HUES64 (cell line): Measurements from ENCODE around the gene RHOBTB3.

ENCODE experiments used
- H3K27ac ChIP-seq: 2 replicates; pipeline ENCODE4 v1.7.0; 2013; ENCODE audit warnings: low read depth, low read length, inconsistent platforms
- H3K27me3 ChIP-seq: 2 replicates; pipeline ENCODE4 v1.6.1; 2013; ENCODE audit warnings: mild to moderate bottlenecking, low read length; ENCODE audit not compliant: insufficient read depth
- H3K36me3 ChIP-seq: 2 replicates; pipeline ENCODE4 v1.6.1; 2013; ENCODE audit warnings: mild to moderate bottlenecking, low read length; ENCODE audit not compliant: insufficient read depth
- H3K4me1 ChIP-seq: 2 replicates; pipeline ENCODE4 v1.6.1; 2013; ENCODE audit warnings: mild to moderate bottlenecking, low read length, moderate library complexity; ENCODE audit not compliant: insufficient read depth
- H3K4me3 ChIP-seq: 2 replicates; pipeline ENCODE4 v1.5.1; 2013; ENCODE audit warnings: mild to moderate bottlenecking, low read length, moderate library complexity
- H3K9ac ChIP-seq: 2 replicates; pipeline ENCODE4 v1.6.1; 2013; ENCODE audit warnings: mild to moderate bottlenecking, low read depth, low read length
- H3K9me3 ChIP-seq: 2 replicates; pipeline ENCODE4 v1.6.1; 2013; ENCODE audit warnings: low read depth, low read length; ENCODE audit not compliant: insufficient read depth
- WGBS: fragments of 150-250, 120-280 bp; methylation state at CpG from one replicate; pipeline ENCODE4 v1.1.7; 2013; ENCODE audit warnings: missing lambda C conversion rate; 5-methylcytosine and 5-hydroxymethylcytosine counted together

The RHOBTB3 gene

GRCh38 chr5:95778713-95779436 is 47.7 kb downstream of the RHOBTB3 start:
- H3K9me3 ChIP-seq, result no peaks in the 10 kb centered on the region
- no peaks in the 10 kb centered on the region for H3K27me3 ChIP-seq
- H3K4me1 ChIP-seq, result no peaks in the 10 kb centered on the region
- H3K27ac ChIP-seq, result no peak overlapping the region
- no peak overlapping the region for H3K4me3 ChIP-seq
- H3K9ac ChIP-seq, result no peak overlapping the region
- no peaks in the 10 kb centered on the region for H3K36me3 ChIP-seq
- whole genome bisulfite sequencing, result 87% methylated on average over 7 of the region's 7 CpGs

DNA sequence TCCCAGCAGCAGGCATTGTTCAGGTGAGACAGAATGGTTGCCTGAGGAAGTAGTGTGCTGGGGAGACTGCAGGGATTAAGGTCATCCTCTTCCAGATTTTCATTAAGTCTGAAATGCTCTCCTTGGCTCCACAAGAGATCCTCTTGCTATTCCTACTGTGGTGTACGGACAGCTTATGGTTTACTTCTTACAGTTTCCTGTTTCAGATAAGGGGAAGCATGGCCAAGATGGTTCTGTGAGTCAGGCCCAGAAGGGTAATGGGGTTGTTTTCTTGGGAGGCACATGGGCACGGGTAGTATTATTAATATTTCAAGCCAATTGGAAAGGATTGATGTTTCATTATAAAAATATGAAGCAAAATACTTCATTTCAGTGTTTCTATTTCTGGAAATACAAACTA is 48.5 kb downstream of the RHOBTB3 start:
- Histone ChIP-seq H3K27ac (no peak overlapping the region), H3K9me3 (no peaks in the 10 kb centered on the region), H3K4me1 (no peaks in the 10 kb centered on the region), H3K27me3 (no peaks in the 10 kb centered on the region), H3K36me3 (no peaks in the 10 kb centered on the region), H3K9ac (no peak overlapping the region), H3K4me3 (no peak overlapping the region)
- WGBS, result 93% methylated on average over 2 of the region's 2 CpGs

- no peaks in the 10 kb centered on the region for H3K36me3 ChIP-seq
- no peak overlapping the region for H3K4me3 ChIP-seq
- no peak overlapping the region for H3K27ac ChIP-seq
- no peak overlapping the region for H3K9ac ChIP-seq
- H3K9me3 ChIP-seq, result no peaks in the 10 kb centered on the region
- 95% methylated on average over 7 of the region's 7 CpGs for WGBS
- no peaks in the 10 kb centered on the region for H3K27me3 ChIP-seq
- H3K4me1 ChIP-seq, result no peaks in the 10 kb centered on the region
These were observed 49.5 kb downstream of the RHOBTB3 start for GRCh38 chr5:95780597-95780996.

- Histone ChIP-seq H3K4me1 (no peaks in the 10 kb centered on the region), H3K9me3 (no peaks in the 10 kb centered on the region), H3K27ac (no peak overlapping the region), H3K36me3 (no peaks in the 10 kb centered on the region), H3K4me3 (no peak overlapping the region), H3K9ac (no peak overlapping the region), H3K27me3 (no peaks in the 10 kb centered on the region)
- 53% methylated on average over 4 of the region's 4 CpGs for WGBS
These were observed 50.0 kb downstream of the RHOBTB3 start for GRCh38 chr5:95781101-95781583.

DNA sequence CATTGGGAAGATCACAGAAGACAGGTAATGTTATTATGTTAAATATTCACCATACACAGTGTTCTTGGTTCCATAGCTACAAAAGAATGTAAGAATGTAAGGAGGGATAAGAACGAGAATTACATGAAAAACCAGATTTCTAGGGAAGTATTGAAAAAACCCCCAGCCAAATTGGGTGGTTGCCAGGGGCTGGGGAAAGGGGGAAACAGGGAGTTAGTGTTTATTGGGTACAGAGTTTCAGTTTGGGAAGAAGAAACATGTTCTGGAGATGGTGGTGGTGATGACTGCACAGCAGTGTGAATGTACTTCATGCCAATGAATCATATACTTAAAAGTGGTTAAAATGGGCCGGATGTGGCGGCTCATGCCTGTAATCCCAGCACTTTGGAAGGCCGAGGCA is 51.0 kb downstream of the RHOBTB3 start:
- H3K9me3 ChIP-seq, result no peaks in the 10 kb centered on the region
- WGBS, result 97% methylated on average over 4 of the region's 4 CpGs
- no peak overlapping the region for H3K4me3 ChIP-seq
- no peaks in the 10 kb centered on the region for H3K27me3 ChIP-seq
- H3K27ac ChIP-seq, result no peak overlapping the region
- H3K9ac ChIP-seq, result no peak overlapping the region
- no peaks in the 10 kb centered on the region for H3K4me1 ChIP-seq
- H3K36me3 ChIP-seq, result no peaks in the 10 kb centered on the region

DNA sequence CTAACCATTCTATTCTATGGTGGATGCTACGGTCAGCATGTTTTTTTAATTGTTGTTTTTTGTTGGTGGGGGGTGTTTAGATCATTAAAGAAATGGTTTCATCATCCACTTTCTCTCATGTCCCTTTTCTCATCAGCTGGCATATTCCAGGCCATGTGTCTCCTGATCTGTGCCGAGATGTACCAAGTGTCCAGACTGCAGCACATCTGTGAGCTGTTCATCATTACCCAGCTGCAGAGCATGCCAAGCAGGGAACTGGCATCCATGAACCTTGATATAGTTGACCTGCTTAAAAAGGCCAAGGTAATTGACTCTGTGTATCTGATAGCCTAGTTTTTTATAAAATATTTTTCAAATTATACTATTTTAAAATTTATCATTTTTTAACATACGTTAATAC is 52.5 kb downstream of the RHOBTB3 start:
- H3K9ac ChIP-seq, result no peak overlapping the region
- H3K4me3 ChIP-seq, result no peak overlapping the region
- H3K27me3 ChIP-seq, result no peaks in the 10 kb centered on the region
- 98% methylated on average over 2 of the region's 3 CpGs for WGBS
- no peaks in the 10 kb centered on the region for H3K4me1 ChIP-seq
- H3K9me3 ChIP-seq, result no peaks in the 10 kb centered on the region
- H3K27ac ChIP-seq, result no peak overlapping the region
- no peaks in the 10 kb centered on the region for H3K36me3 ChIP-seq

GRCh38 chr5:95784514-95785302 is 53.6 kb downstream of the RHOBTB3 start:
- Histone ChIP-seq H3K9ac (no peak overlapping the region), H3K36me3 (no peaks in the 10 kb centered on the region), H3K4me1 (no peaks in the 10 kb centered on the region), H3K9me3 (no peaks in the 10 kb centered on the region), H3K27ac (no peak overlapping the region), H3K4me3 (no peak overlapping the region), H3K27me3 (no peaks in the 10 kb centered on the region)
- WGBS, result 97% methylated on average over 7 of the region's 9 CpGs

- H3K4me3 ChIP-seq, result no peak overlapping the region
- no peak overlapping the region for H3K9ac ChIP-seq
- no peaks in the 10 kb centered on the region for H3K4me1 ChIP-seq
- no peak overlapping the region for H3K27ac ChIP-seq
- 91% methylated on average over 2 of the region's 3 CpGs for WGBS
- H3K9me3 ChIP-seq, result no peaks in the 10 kb centered on the region
- no peaks in the 10 kb centered on the region for H3K27me3 ChIP-seq
- no peaks in the 10 kb centered on the region for H3K36me3 ChIP-seq
These were observed 55.8 kb downstream of the RHOBTB3 start for GRCh38 chr5:95786821-95787418.

DNA sequence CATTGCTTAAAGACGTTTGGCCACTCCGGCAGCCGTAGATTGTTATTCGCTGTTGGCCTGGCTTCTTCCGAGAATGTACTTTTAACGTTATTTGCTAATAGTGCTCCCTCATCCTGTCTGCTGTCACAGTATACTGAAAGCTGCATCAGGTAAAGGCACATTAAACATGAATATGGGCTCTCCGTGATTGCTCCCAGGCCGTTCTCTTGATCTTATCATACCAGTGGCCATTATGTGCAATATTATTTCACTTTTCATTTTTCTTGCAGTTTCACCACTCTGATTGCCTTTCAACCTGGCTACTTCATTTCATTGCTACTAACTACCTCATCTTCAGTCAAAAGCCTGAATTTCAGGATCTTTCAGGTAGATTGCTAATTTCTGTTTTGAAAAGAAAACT is 57.4 kb downstream of the RHOBTB3 start:
- Histone ChIP-seq H3K27ac (no peak overlapping the region), H3K27me3 (no peaks in the 10 kb centered on the region), H3K9me3 (no peaks in the 10 kb centered on the region), H3K36me3 (no peaks in the 10 kb centered on the region), H3K4me1 (no peaks in the 10 kb centered on the region), H3K4me3 (no peak overlapping the region), H3K9ac (no peak overlapping the region)
- WGBS, result 92% methylated on average over 8 of the region's 8 CpGs

DNA sequence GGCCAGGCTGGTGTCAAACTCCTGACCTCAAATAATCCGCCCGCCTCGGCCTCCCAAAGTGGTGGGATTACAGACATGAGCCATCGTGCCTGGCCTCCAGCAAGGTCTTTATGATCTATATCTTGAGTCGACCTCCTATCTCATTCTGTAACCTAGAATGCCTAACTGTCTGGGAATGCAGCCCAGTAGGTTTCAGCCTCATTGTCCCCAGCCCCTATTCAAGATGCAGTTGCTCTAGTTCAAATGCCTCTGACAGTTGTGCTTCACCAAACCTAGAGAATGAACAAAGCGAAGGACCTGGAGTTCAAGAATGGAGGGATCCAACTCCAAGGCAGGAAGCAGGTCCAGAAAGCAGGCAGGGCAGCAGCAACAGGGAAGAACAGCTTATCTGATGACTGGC is 60.6 kb downstream of the RHOBTB3 start:
- no peaks in the 10 kb centered on the region for H3K4me1 ChIP-seq
- WGBS, result 91% methylated on average over 6 of the region's 6 CpGs
- H3K36me3 ChIP-seq, result no peaks in the 10 kb centered on the region
- no peak overlapping the region for H3K9ac ChIP-seq
- no peaks in the 10 kb centered on the region for H3K9me3 ChIP-seq
- no peaks in the 10 kb centered on the region for H3K27me3 ChIP-seq
- H3K4me3 ChIP-seq, result no peak overlapping the region
- H3K27ac ChIP-seq, result no peak overlapping the region

- H3K36me3 ChIP-seq, result no peaks in the 10 kb centered on the region
- no peak overlapping the region for H3K27ac ChIP-seq
- H3K9ac ChIP-seq, result no peak overlapping the region
- 85% methylated on average over 3 of the region's 3 CpGs for WGBS
- H3K4me1 ChIP-seq, result no peaks in the 10 kb centered on the region
- no peak overlapping the region for H3K4me3 ChIP-seq
- no peaks in the 10 kb centered on the region for H3K9me3 ChIP-seq
- no peaks in the 10 kb centered on the region for H3K27me3 ChIP-seq
These were observed 63.0 kb downstream of the RHOBTB3 start for GRCh38 chr5:95794070-95794516.
